Prostate gland (tissue), 2 donors: ENCODE data around the gene RSBN1L.

Experiments used
- CTCF ChIP-seq, 4 experiments: fragments of 200-600 bp in 2 of 4; fragments of 450-650 bp in 2 of 4; sonication (generic) in 2 of 4; IDR thresholded peaks; 1 replicate in 3 of 4; 2 replicates in 1 of 4; pipeline ENCODE4 v1.5.1; 2016 to 2019; ENCODE audit warnings: antibody characterized with exemption in 4 of 4, mild to moderate bottlenecking in 2 of 4, moderate library complexity in 2 of 4
- POLR2A ChIP-seq: fragments of 450-650 bp; IDR thresholded peaks from one replicate; pipeline ENCODE4 v1.6.1; 2016; ENCODE audit warnings: antibody characterized with exemption, mild to moderate bottlenecking

- TF ChIP-seq POLR2A (no peak), CTCF (IDR thresholded peaks at IDR 0.05) (no peak)
Observed at GRCh38 chr7:77822269-77822668, 126.0 kb downstream of the RSBN1L start.
